ENCODE data around the gene SALL3. TPM values are rescaled to one million over a fixed set of nuclear protein-coding genes. Genes with fewer than 3 reads are reported as not detected.

The SALL3 gene
- total and polyA plus RNA-seq, 2 of the 8 experiments (the other 6 are each of a cell fraction or from before 2014, with no cell fraction given): 10.5 to 46.4 TPM

DNA sequence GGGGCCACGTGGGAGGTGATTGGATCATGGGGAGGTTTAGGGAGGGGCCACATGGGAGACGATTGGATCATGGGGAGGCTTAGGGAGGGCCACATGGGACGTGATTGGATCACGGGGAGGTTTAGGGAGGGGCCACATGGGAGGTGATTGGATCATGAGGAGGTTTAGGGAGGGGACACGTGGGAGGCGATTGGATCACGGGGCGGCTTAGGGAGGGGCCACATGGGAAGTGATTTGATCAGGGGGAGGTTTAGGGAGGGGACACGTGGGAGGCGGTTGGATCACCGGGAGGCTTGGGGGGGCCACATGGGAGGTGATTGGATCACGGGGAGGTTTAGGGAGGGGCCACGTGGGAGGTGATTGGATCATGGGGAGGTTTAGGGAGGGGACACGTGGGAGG is 22.5 kb upstream of the SALL3 start (continued):
- no peak for TF ChIP-seq POLR2AphosphoS5 (IDR thresholded peaks at IDR 0.05; ENCODE audit: low read depth, low read length)
- TF ChIP-seq FOSL1 (IDR thresholded peaks at IDR 0.05; ENCODE audit: insufficient read depth, low read depth, low read length): no peak
- no peak for TF ChIP-seq EGR1 (IDR thresholded peaks at IDR 0.05; ENCODE audit: borderline replicate concordance, low read depth, low read length)
- TF ChIP-seq CEBPB (IDR thresholded peaks at IDR 0.05; ENCODE audit: low read depth, low read length): no peak

Measured in H1 (cell line).